NCI-H1092 treated with DMSO at 0.1 percent for 48 hours (cell line): Measurements from ENCODE around the gene ADAMTS10.
"Not testable (repeated sequence)": the region's sequence is repeated elsewhere in the genome, so short reads cannot be mapped to it uniquely, and the experiment has no call there.

Source experiments
- DNase-seq: peaks from one replicate; lab custom pipeline; 2025; lab: John Stamatoyannopoulos, UW

The ADAMTS10 gene

GRCh38 chr19:8593931-8594330 lies 16.6 kb downstream of the ADAMTS10 start:
- DNase-seq: no peak

- no peak for DNase-seq
These were observed 18.1 kb downstream of the ADAMTS10 start for GRCh38 chr19:8592231-8593009.

DNA sequence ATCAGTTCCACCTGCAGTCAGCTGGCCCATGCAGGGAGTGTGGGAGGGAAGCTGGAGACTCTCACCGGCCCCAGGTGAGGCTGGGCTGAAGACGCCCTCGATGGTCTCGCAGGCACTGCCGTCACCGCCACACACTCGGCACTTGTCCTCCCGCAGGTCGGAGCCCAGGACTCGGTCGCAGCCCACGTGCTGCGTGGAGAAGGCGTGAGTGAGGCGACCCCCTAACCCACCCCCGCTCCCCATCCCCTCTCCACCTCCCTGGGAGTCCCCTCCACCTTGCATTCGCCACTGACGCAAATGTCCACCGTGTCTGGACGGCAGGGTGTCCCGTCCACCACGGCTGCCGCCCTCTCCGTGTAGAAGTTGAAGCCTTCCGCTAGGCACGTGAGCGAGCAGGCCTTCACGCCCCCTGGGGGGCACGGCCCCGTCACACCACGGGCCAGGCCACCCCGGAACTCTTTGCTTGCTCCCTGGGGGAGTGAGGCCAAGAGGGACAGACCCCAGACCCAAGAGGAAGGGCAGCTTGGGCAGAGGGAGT lies 21.3 kb downstream of the ADAMTS10 start:
- DNase-seq: no peak

DNA sequence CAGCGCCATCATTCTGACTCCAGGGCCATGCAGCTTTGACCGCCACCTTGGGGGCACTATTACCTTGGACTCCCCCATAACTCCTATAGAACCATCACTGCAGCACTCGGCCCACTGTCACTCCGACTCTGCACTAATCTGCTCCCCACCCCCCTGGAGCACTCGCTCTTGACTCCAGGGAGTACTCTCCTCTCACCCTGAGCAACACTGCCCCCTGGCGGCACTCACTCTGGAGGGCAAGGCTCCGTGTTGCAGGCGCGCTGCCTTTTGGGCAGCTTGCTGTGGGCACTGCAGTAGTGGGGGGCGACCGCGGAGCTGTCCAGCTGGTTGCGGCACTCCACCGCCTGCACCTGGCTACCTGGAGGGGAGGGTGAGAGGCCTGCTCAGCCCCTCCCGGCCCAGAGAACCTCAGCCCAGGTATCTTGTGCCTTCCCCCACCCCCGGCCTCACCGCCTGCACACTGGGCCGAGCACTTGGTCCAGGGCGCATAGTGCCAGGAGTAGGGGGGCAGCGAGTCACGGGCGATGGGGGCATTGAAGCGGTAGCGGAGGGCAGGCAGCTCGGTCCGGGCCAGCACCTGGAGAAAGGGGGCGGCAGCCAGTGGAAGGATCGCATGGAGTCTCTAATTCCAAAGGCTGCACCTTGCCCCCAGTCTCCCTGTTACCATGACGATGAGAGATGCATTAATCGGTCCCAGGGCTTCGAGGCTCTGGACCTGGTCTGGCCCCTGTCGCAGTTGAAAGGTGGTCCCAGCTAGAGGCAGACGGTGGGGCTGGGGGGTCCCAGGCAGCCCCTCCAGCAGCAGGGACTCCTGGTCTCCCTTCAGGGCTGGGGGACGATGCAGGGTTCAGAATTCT lies 24.4 kb downstream of the ADAMTS10 start:
- DNase-seq: no peak

DNA sequence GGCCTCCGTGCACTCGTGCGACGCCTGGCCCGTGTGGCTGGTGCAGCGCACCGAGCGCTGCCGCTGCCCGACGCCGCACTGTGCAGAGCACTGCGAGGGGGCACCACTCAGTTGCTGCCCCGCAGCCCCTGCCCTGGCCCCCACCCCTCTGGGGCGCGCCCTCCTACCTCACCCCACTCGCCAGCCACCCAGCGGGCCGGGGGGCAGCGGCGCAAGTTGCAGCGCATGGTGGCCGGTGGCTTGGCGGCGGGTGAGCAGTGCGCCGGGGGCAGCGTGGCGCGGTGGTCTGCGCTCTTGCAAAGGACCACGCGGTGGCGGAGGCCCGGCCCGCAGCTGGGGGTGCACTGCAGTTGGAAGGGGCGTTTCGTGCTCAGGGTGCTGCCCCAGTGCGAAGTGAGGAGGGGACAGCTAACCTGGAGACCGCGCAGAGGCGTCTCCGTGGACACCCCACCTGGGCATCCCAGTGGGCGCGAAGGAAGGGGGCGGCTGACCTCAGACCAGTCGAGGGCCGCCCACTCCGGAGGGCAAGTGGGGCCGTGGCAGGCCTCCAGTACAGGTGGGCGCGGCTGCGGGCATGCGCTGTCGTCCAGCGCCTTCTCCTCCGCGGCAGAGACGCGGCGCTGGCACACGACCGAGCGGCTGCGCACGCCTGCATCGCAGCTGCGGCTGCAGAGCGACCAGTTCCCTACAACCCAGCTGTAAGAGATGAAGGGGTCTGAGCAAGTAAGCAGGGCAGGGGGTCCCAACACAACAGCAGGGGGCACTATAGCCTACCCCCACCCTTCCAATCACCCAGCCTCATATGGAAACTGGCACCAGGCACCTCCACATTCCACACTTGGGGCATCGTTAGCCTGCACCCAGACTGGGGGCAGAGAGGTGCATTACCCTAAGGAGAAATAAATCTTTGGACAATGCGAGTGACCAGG lies 25.3 kb downstream of the ADAMTS10 start:
- no peak for DNase-seq

DNA sequence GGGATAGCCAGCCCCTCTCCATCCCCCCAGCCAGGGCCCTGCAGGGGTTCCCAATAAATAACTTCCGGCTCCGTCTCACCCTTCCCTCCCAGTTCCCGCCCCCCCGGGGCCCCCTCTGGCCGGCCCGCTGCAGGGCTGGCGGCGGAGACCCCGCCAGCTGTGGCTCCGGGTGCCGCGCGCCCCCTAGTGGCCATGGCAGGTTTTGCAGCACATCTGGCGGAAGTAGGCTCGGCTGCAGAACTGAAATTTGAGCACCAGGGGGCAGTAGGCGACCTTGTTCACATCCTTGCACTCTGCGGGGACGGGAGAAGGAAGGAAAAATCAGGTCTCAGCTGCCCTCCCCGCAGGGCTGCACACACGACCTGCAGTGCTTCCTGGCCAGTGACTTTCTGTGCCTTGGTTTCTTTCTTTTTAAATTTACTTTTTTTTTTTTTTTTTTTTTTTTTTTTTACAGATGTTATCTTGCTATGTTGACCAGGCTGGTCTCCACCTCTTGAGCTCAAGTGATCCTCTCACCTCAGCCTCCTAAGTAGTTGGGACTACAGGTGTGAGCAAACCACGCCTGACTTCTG lies 29.7 kb downstream of the ADAMTS10 start:
- peak; percentile 66 for DNase-seq

- peak; percentile 45 for DNase-seq
These were observed 31.8 kb downstream of the ADAMTS10 start for GRCh38 chr19:8578642-8579265.

DNA sequence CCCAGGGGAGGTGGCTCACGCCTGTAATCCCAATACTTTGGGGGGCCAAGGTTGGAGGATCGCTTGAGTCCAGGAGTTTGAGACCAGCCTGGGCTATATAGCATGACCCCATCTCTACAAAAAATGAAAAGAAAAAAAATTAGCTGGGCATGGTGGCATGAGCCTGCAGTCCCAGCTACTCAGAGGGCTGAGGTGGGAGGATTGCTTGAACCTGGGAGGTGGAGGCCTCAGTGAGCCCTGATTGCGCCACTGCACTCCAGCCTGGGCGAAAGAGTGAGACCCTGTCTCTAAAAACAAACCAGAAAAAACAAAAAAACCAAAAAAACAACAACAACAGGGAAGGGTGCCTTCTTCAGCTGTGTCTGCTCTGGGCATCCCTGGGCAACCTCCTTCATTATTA lies 32.8 kb downstream of the ADAMTS10 start:
- DNase-seq: no peak

GRCh38 chr19:8577247-8577646 lies 33.3 kb downstream of the ADAMTS10 start, which contains the start of gene MYO1F:
Gene MYO1F (minus strand): TSS chr19:8577442. CDS start chr19:8577309, 133 bp downstream.
- no peak for DNase-seq

GRCh38 chr19:8576273-8576993 lies 34.1 kb downstream of the ADAMTS10 start:
- DNase-seq: no peak

- DNase-seq: no peak
These were observed 35.0 kb downstream of the ADAMTS10 start for GRCh38 chr19:8575467-8575997.

GRCh38 chr19:8574619-8574922 lies 35.9 kb downstream of the ADAMTS10 start:
- not testable (repeated sequence) for DNase-seq

DNA sequence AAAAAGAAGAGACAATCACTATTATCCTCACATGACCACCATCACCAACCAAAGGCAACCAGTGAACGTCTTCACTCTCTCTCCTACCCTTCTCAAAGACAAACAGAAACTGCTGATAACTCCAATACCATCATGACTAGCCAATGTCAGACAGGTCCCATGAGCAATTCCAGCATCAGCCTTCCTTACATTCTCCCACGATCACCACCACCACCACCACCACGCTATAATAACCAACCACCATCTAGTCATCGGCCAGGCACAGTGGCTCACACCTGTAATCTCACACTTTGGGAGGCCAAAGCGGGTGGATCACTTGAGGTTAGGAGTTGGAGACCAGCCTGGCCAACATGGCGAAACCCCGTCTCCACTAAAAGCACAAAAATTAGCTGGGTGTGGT lies 37.2 kb downstream of the ADAMTS10 start:
- no peak for DNase-seq

GRCh38 chr19:8571006-8571411 lies 39.5 kb downstream of the ADAMTS10 start:
- no peak for DNase-seq

GRCh38 chr19:8569066-8569771 lies 41.3 kb downstream of the ADAMTS10 start:
- no peak for DNase-seq

GRCh38 chr19:8567522-8568172 lies 42.9 kb downstream of the ADAMTS10 start:
- no peak for DNase-seq

DNA sequence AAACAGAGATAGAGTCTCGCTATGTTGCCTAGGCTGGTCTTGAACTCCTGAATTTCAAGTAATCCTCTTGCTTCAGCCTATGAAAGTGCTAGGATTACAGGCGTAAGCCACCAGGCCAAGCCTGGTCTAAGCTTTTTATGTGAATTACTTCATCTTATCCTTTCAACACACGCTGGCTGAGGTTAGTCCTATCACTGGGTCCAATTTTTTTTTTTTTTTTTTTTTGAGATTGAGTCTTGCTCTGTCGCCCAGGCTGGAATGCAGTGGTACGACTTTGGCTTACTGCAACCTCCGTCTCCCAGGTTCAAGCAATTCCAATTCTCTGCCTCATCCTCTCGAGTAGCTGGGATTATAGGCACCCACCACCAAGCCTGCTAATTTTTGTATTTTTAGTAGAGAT lies 43.7 kb downstream of the ADAMTS10 start:
- no peak for DNase-seq

DNA sequence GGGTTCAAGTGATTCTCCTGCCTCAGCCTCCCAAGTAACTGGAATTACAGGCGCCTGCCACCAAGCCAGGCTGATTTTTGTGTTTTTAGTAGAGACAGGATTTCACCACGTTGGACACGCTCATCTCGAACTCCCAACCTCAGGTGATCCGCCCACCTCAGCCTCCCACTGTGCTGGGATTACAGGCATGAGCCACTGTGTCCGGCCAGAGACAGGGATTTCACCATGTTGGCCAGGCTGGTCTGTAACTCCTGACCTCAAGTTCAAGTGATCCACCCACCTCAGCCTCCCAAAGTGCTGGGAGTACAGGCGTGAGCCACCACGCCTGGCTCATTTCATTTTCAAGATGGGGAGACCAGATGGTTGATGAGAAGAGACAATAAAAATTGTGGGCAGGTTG lies 45.6 kb downstream of the ADAMTS10 start:
- not testable (repeated sequence) for DNase-seq
